K562 (cell line): ENCODE measurements around the gene ZG16B. TPM values are rescaled to one million over a fixed set of nuclear protein-coding genes. Genes with fewer than 3 reads are reported as not detected.

Source experiments
- ATAC-seq: fragments of 200-7000 bp; cut with Tn5 transposase; 3 replicates; pipeline ENCODE4 v1.9.1; 2020; ENCODE audit warnings: moderate library complexity
- BruUV-seq: library from RNA; stranded (reverse); fragments of 400-500 nt; replicated peaks from 2 replicates; lab custom pipeline; 2021; lab: Mats Ljungman, UMichigan
- CTCF ChIA-PET: fragments of 300-600 bp; formaldehyde crosslinking; extraction: SDS; loops from one replicate; lab custom pipeline; 2021; ENCODE audit warnings: low intra/inter-chr PET ratio; lab: Yijun Ruan, JAX
- POLR2A ChIA-PET: fragments of 300-600, 350-650 bp; sonication (Branson Sonifier 250); formaldehyde crosslinking; extraction: SDS; loops from one replicate; lab custom pipeline; 2021; ENCODE audit warnings: antibody characterized with exemption, inconsistent platforms; lab: Yijun Ruan, JAX
- DNase-seq, 4 experiments: peaks; one replicate each; pipeline versions ENCODE4 v3.0.0 to v3.0.0-alpha.2; 2011 to 2018; ENCODE audit warnings: low spot score in 3 of 4, mixed read lengths in 3 of 4; ENCODE audit errors: extremely low read depth in 1 of 4
- FAIRE-seq: peaks from 2 replicates; lab custom pipeline; 2011; peaks lifted over from hg19 to GRCh38; lab: Jason Lieb, UNC
- H2AFZ ChIP-seq: 2 replicates; pipeline ENCODE4 v1.6.0; 2011; ENCODE audit warnings: low read depth, low read length, control low read depth, inconsistent platforms
- H3K27ac ChIP-seq: fragments of 200-600 bp; 3 replicates; pipeline ENCODE4 v1.8.0; 2011; ENCODE audit warnings: low read depth, mild to moderate bottlenecking, control low read depth, inconsistent platforms, low read length, moderate library complexity, mixed read lengths; ENCODE audit errors: extremely low read depth
- H3K27me3 ChIP-seq, 2 experiments: fragments of 300-600 bp in 1 of 2; 2 replicates in 1 of 2; 3 replicates in 1 of 2; pipeline versions ENCODE4 v1.6.0 to v1.8.0; 2011; ENCODE audit warnings: inconsistent platforms in 2 of 2, low read length in 2 of 2, mild to moderate bottlenecking in 1 of 2, mixed read lengths in 1 of 2, moderate library complexity in 1 of 2; ENCODE audit not compliant: control insufficient read depth in 2 of 2, insufficient read depth in 2 of 2
- H3K36me3 ChIP-seq: fragments of 300-600 bp; 3 replicates; pipeline ENCODE4 v1.8.0; 2011; ENCODE audit warnings: mild to moderate bottlenecking, low read length, inconsistent platforms; ENCODE audit not compliant: control insufficient read depth, insufficient read depth
- H3K4me1 ChIP-seq, 2 experiments: fragments of 200-600 bp in 1 of 2; replicated peaks in 1 of 2; 2 replicates in 1 of 2; 3 replicates in 1 of 2; pipeline versions ENCODE4 v1.5.1 to v1.8.0; 2011; ENCODE audit warnings: inconsistent platforms in 2 of 2, low read length in 2 of 2, mild to moderate bottlenecking in 1 of 2, mixed read lengths in 1 of 2, moderate library complexity in 1 of 2; ENCODE audit not compliant: control insufficient read depth in 2 of 2, insufficient read depth in 2 of 2
- H3K4me2 ChIP-seq: 2 replicates; pipeline ENCODE4 v1.6.1; 2011; ENCODE audit warnings: low read length, control low read depth, inconsistent platforms, mixed read lengths; ENCODE audit not compliant: insufficient read depth
- H3K4me3 ChIP-seq: fragments of 200-600 bp; sonication (generic), shearing (Covaris generic); 2 replicates; pipeline ENCODE4 v1.5.1; 2016; ENCODE audit warnings: control low read depth, inconsistent platforms
- H3K79me2 ChIP-seq: fragments of 200-600 bp; 3 replicates; pipeline ENCODE4 v1.8.0; 2011; ENCODE audit warnings: low read length, inconsistent platforms; ENCODE audit not compliant: control insufficient read depth, insufficient read depth
- H3K9ac ChIP-seq, 2 experiments: 2 replicates each; pipeline versions ENCODE4 v1.6.0 to v1.6.1; 2011; ENCODE audit warnings: low read depth in 2 of 2, low read length in 2 of 2, control low read depth in 1 of 2, inconsistent platforms in 1 of 2, mild to moderate bottlenecking in 1 of 2, mixed read lengths in 1 of 2; ENCODE audit not compliant: insufficient read depth in 1 of 2
- H3K9me1 ChIP-seq: one replicate; pipeline ENCODE4 v1.6.0; 2011; ENCODE audit warnings: inconsistent platforms, mild to moderate bottlenecking, low read length, moderate library complexity; ENCODE audit not compliant: control insufficient read depth, insufficient read depth
- H3K9me3 ChIP-seq: replicated peaks from 2 replicates; pipeline ENCODE4 v1.5.1; 2011; ENCODE audit warnings: low read depth, low read length, inconsistent platforms; ENCODE audit not compliant: control insufficient read depth, insufficient read depth
- H4K20me1 ChIP-seq: replicated peaks from 2 replicates; pipeline ENCODE4 v1.6.1; 2011; ENCODE audit warnings: low read length, inconsistent platforms, mixed read lengths; ENCODE audit not compliant: control insufficient read depth, insufficient read depth
- CBX2 ChIP-seq: fragments of 200-600 bp; sonication (generic); IDR thresholded peaks from one replicate; pipeline ENCODE4 v1.6.1; 2012; ENCODE audit warnings: mild to moderate bottlenecking, low read length, inconsistent platforms; ENCODE audit not compliant: insufficient read depth, poor library complexity, severe bottlenecking
- JUNB ChIP-seq: fragments of 450-650 bp; formaldehyde crosslinking; conservative IDR thresholded peaks from 2 replicates; pipeline ENCODE4 v1.4.0; 2020; ENCODE audit warnings: mild to moderate bottlenecking
- POU5F1 ChIP-seq: fragments of 150-350 bp; IDR thresholded peaks from 2 replicates; pipeline ENCODE4 v1.6.1; 2014; ENCODE audit warnings: borderline replicate concordance, low read length, low read depth, mild to moderate bottlenecking; ENCODE audit not compliant: partially characterized antibody
- PRMT5 ChIP-seq: sonication (generic); formaldehyde crosslinking; IDR thresholded peaks from 2 replicates; pipeline ENCODE4 v1.5.0; 2020; ENCODE audit warnings: missing genetic modification reagents
- RBM34 ChIP-seq: fragments of 200-400 bp; formaldehyde crosslinking; IDR thresholded peaks from 2 replicates; pipeline ENCODE4 v1.6.1; 2018; ENCODE audit warnings: low read length, borderline replicate concordance; ENCODE audit not compliant: insufficient read depth
- SRSF7 ChIP-seq: fragments of 200-400 bp; formaldehyde crosslinking; optimal IDR thresholded peaks from 2 replicates; pipeline ENCODE3; 2017; ENCODE audit warnings: mild to moderate bottlenecking, low read depth, low read length
- WGBS: fragments of 100-300 bp; shearing (Covaris generic); methylation state at CpG from one replicate; pipeline ENCODE4 v1.1.6; 2016; ENCODE audit warnings: low coverage, mixed read lengths; ENCODE audit not compliant: insufficient coverage; ENCODE audit errors: missing lambda C conversion rate; 5-methylcytosine and 5-hydroxymethylcytosine counted together
- in situ Hi-C: fragments of 300-500 bp; cut with MboI; formaldehyde crosslinking; loops from 4 replicates; pipeline ENCODE4 v1.15.0; 2018; ENCODE audit warnings: inconsistent platforms, mixed read lengths
- intact Hi-C: fragments of 100-400 bp; cut with micrococcal nuclease; formaldehyde crosslinking; loops from 2 replicates; pipeline ENCODE4 v1.14.2; 2022
- polyA plus RNA-seq, 8 experiments: library from polyadenylated mRNA; depleted of rRNA in 4 of 8; stranded (reverse) in 5 of 8; unstranded in 3 of 8; fragments of >200 nt; fragmentation: Nextera tagmentation in 2 of 8; fragmentation: Illumina TruSeq in 1 of 8; extraction: Ambion mirVana in 2 of 8; extraction: Trizol in 1 of 8; gene quantifications; 2 replicates each; pipeline versions ENCODE4 v1.2.1 to v1.2.3, GENCODE V29; 2011 to 2014; ENCODE audit warnings: inconsistent platforms in 1 of 8, missing spikeins in 1 of 8
- total RNA-seq, 7 experiments: library from RNA; depleted of rRNA in 6 of 7; stranded (reverse); fragments of >200 nt in 6 of 7; fragmentation: Illumina TruSeq in 2 of 7; extraction: Trizol in 2 of 7; gene quantifications; 2 replicates each; pipeline versions ENCODE4 v1.2.1 to v1.2.3, GENCODE V29; 2011 to 2021; ENCODE audit warnings: low replicate concordance in 1 of 7
- TF ChIP-seq, protein P1 (sequence below): fragments of 450-650 bp; formaldehyde crosslinking; IDR thresholded peaks from 2 replicates; pipeline ENCODE4 v1.4.0; 2020; ENCODE audit warnings: mild to moderate bottlenecking, mixed read lengths
- TF ChIP-seq, protein P2 (sequence below): fragments of 450-650 bp; IDR thresholded peaks from 2 replicates; pipeline ENCODE4 v1.6.1; 2016; ENCODE audit warnings: borderline replicate concordance

The ZG16B gene
- total and polyA plus RNA-seq, 9 of the 15 experiments (the other 6 are each of a cell fraction or from before 2014, with no cell fraction given): 0.25 to 0.43 (median 0.34) TPM; not detected in 5

DNA sequence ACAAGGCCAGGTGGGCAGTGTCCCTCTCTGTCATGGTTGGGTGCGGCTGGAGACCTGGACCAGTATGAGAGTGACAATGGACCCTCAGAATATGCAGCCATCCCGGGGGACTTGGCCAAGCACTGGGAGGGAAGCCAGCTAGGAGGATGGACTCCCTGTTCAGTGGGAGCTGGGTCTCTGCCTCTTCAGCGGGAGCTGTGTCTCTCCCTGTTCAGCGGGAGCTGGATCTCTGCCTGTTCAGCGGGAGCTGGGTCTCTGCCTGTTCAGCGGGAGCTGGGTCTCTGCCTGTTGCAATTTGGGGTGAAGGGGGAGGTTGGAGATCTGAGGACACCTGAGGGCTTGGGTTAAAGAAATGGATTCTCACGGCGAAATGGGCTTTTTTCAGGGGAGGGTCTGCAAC is 38.9 kb upstream of the ZG16B start (continued):
- TF ChIP-seq, protein P1, sequence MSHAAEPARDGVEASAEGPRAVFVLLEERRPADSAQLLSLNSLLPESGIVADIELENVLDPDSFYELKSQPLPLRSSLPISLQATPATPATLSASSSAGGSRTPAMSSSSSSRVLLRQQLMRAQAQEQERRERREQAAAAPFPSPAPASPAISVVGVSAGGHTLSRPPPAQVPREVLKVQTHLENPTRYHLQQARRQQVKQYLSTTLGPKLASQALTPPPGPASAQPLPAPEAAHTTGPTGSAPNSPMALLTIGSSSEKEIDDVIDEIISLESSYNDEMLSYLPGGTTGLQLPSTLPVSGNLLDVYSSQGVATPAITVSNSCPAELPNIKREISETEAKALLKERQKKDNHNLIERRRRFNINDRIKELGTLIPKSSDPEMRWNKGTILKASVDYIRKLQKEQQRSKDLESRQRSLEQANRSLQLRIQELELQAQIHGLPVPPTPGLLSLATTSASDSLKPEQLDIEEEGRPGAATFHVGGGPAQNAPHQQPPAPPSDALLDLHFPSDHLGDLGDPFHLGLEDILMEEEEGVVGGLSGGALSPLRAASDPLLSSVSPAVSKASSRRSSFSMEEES: no peak
- no peak for TF ChIP-seq JUNB (CRISPR knock-in tag)
- TF ChIP-seq SRSF7: no peak
- TF ChIP-seq RBM34: no peak
- TF ChIP-seq PRMT5: no peak
- TF ChIP-seq, protein P2, sequence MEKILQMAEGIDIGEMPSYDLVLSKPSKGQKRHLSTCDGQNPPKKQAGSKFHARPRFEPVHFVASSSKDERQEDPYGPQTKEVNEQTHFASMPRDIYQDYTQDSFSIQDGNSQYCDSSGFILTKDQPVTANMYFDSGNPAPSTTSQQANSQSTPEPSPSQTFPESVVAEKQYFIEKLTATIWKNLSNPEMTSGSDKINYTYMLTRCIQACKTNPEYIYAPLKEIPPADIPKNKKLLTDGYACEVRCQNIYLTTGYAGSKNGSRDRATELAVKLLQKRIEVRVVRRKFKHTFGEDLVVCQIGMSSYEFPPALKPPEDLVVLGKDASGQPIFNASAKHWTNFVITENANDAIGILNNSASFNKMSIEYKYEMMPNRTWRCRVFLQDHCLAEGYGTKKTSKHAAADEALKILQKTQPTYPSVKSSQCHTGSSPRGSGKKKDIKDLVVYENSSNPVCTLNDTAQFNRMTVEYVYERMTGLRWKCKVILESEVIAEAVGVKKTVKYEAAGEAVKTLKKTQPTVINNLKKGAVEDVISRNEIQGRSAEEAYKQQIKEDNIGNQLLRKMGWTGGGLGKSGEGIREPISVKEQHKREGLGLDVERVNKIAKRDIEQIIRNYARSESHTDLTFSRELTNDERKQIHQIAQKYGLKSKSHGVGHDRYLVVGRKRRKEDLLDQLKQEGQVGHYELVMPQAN: no peak

DNA sequence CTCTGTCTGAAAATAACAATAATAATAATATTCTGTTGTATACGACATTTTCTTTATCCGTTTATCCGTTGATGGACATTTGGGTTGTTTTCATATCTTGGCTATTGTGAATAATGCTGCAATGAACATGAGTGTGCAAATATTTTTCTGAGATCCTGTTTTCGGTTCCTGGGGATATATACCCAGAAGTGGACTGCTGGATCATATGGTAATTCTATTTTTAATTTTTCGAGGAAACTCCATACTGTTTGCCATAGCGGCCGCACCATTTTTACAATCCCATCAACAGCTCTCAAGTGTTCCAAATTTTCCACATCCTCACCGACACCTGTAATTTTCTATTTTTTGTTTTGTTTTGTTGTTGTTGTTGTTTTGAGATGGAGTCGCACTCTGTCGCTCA is 37.2 kb upstream of the ZG16B start:
- FAIRE-seq: no peak
- Histone ChIP-seq H4K20me1 (peaks cover 10% of the 10 kb centered on the region; the same call in 1 of the 2 replicates), H3K79me2 (no peaks in the 10 kb centered on the region), H3K9me3 (no peaks in the 10 kb centered on the region), H3K4me1 (peaks cover 1 to 14% of the 10 kb centered on the region in 2 experiments), H3K4me2 (no peak overlapping the region), H3K27me3 (peaks cover 22 to 39% of the 10 kb centered on the region in 2 experiments; a peak in 4 of 5 replicates), H3K9me1 (no peaks in the 10 kb centered on the region), H3K36me3 (no peaks in the 10 kb centered on the region), H2AFZ (no peak overlapping the region), H3K27ac (no peak overlapping the region), H3K4me3 (no peak overlapping the region), H3K9ac (no peak overlapping the region)
- 27% methylated on average over 10 of the region's 10 CpGs for WGBS
- CTCF ChIA-PET: no interaction called here
- no peak for ATAC-seq
- intact Hi-C loops (no loop called here), in situ Hi-C loops (no loop called here)
- TF ChIP-seq CBX2 (peak; percentile 85), POU5F1 (no peak)
- BruUV-seq: no TSS peak
- no peak for DNase-seq
- POLR2A ChIA-PET: interaction anchor here (0.9 to 2.8 kb wide), 3 partner anchors 15 to 19 kb away, joined by 3 to 10 read pairs (median 3); no protein-coding TSS in a partner anchor
